Measurements from ENCODE around the gene GRXCR2. TPM values are rescaled to one million over a fixed set of nuclear protein-coding genes. Genes with fewer than 3 reads are reported as not detected.
A peak's percentile ranks its signal among the peaks of the same experiment; 100 is the strongest.
"Not testable (repeated sequence)": the region's sequence is repeated elsewhere in the genome, so short reads cannot be mapped to it uniquely, and the experiment has no call there.

Gene GRXCR2
- total RNA-seq, 1 experiment from 2014 or later: not detected

DNA sequence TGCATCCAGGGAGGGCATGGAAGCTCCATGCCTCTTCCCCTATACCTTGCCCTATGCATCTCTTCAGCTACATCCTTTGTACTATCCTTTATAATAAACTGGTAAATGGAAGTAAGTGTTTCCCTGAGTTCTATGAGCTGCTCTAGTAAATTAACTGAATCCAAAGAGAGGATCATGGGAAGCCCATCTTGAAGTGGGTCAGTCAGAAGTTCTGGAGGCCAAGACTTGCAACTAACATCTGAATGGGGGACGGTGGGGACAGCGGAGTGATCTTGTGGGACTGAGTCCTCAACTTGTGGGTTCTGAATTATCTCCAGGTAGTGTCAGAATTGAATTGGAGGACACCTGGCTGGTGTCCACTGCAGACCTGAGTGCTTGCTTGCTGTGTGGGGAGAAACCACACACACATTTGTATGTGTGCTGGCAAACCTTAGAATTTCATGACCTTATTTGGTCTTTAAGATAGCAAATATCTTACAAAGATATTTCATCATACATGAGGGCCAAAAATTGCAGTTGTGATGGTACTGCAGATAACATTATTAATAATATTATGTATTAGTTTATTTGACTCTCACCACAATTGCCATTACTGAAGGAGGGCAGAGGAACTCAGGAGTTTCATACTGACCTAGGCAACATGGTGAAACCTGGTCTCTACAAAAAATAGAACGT, 32.2 kb downstream of the GRXCR2 start:
- intact Hi-C loops (cut with micrococcal nuclease; ENCODE audit: unreplicated experiment): no loop called here
- no peak for TF ChIP-seq CTCF (IDR thresholded peaks at IDR 0.05)
- no peak for TF ChIP-seq SIN3A (IDR thresholded peaks at IDR 0.05; ENCODE audit: borderline replicate concordance, insufficient read depth, low read depth, low read length)
- no peak for TF ChIP-seq POLR2AphosphoS5 (IDR thresholded peaks at IDR 0.05; ENCODE audit: low read depth, low read length)
- TF ChIP-seq TCF7L2 (IDR thresholded peaks at IDR 0.05; ENCODE audit: low read depth, low read length): no peak
- no peak for TF ChIP-seq REST (IDR thresholded peaks at IDR 0.05; ENCODE audit: insufficient read depth in 1 of 2, low read depth in 2 of 2, low read length in 1 of 2)
- DNase-seq (ENCODE audit: low read depth, low spot score): no peak
- Histone ChIP-seq H3K27ac (ENCODE audit: low read length) (no peak overlapping the region), H3K27me3 (ENCODE audit: control insufficient read depth, insufficient read depth, low read length) (no peaks in the 10 kb centered on the region), H3K36me3 (ENCODE audit: control insufficient read depth, insufficient read depth, low read length) (no peaks in the 10 kb centered on the region), H3K9me3 (ENCODE audit: control insufficient read depth, insufficient read depth, low read depth, low read length) (no peaks in the 10 kb centered on the region), H3K4me3 (ENCODE audit: low read depth in 2 of 2, low read length in 2 of 2) (no peak overlapping the region), H3K4me1 (ENCODE audit: control insufficient read depth, insufficient read depth, low read length) (peaks cover 4% of the 10 kb centered on the region)
- ChIA-PET CTCF (no interaction called here), POLR2A (interaction anchor here (0.8 kb wide), 1 partner anchor 23 kb away, joined by 3 read pairs; no protein-coding TSS in a partner anchor)
- no TSS peak for BruUV-seq (replicated peaks)
- in situ Hi-C loops (cut with HindIII; ENCODE audit: low pct_unique_long_range_greater_than_20kb, low sequenced_read_pairs): no loop called here
- no peak for ATAC-seq

GRCh38 chr5:145838276-145838675, 34.5 kb downstream of the GRXCR2 start:
- TF ChIP-seq TCF7L2 (IDR thresholded peaks at IDR 0.05; ENCODE audit: low read depth, low read length) (no peak), CTCF (IDR thresholded peaks at IDR 0.05) (no peak)
- DNase-seq (ENCODE audit: low read depth, low spot score) (no peak), ATAC-seq (no peak)
- in situ Hi-C loops (cut with HindIII; ENCODE audit: low pct_unique_long_range_greater_than_20kb, low sequenced_read_pairs) (no loop called here), intact Hi-C loops (cut with micrococcal nuclease; ENCODE audit: unreplicated experiment) (loop anchor here (5.0 kb wide), 1 partner anchor 99 kb away; the partner anchor contains the start of gene SH3RF2)
- Histone ChIP-seq H3K27me3 (ENCODE audit: control insufficient read depth, insufficient read depth, low read length) (no peaks in the 10 kb centered on the region), H3K4me1 (ENCODE audit: control insufficient read depth, insufficient read depth, low read length) (peaks cover 17% of the 10 kb centered on the region), H3K4me3 (ENCODE audit: low read depth in 2 of 2, low read length in 2 of 2) (no peak overlapping the region), H3K36me3 (ENCODE audit: control insufficient read depth, insufficient read depth, low read length) (no peaks in the 10 kb centered on the region), H3K9me3 (ENCODE audit: control insufficient read depth, insufficient read depth, low read depth, low read length) (no peaks in the 10 kb centered on the region), H3K27ac (ENCODE audit: low read length) (no peak overlapping the region)
- CTCF ChIA-PET: no interaction called here
- BruUV-seq (replicated peaks): no TSS peak
- POLR2A ChIA-PET: no interaction called here

DNA sequence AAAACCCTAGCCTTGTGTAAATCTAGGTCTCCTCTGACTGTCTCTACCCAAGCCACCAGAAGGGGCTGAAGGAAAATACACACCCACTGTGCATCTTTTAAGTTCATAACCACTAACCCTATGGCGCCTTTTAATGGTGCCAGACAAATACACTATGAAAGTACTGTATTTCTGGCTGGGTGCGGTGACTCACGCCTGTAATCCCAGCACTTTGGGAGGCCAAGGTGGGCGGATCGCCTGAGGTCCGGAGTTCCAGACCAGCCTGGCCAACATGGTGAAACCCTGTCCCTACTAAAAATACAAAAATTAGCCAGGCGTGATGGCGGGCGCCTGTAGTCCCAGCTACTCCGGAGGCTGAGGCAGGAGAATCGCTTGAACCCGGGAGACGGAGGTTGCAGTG, 36.6 kb downstream of the GRXCR2 start:
- in situ Hi-C loops (cut with HindIII; ENCODE audit: low pct_unique_long_range_greater_than_20kb, low sequenced_read_pairs); H3K36me3 ChIP-seq (ENCODE audit: control insufficient read depth, insufficient read depth, low read length); H3K27me3 ChIP-seq (ENCODE audit: control insufficient read depth, insufficient read depth, low read length); BruUV-seq (replicated peaks); H3K9me3 ChIP-seq (ENCODE audit: control insufficient read depth, insufficient read depth, low read depth, low read length); ATAC-seq; DNase-seq (ENCODE audit: low read depth, low spot score): not testable (repeated sequence)
- H3K4me3 ChIP-seq (ENCODE audit: low read depth in 2 of 2, low read length in 2 of 2): peak overlapping the region in 1 of 2 experiments; percentile 96; a peak in 2 of 4 replicates
- intact Hi-C loops (cut with micrococcal nuclease; ENCODE audit: unreplicated experiment): loop anchor here (5.0 kb wide), 1 partner anchor 101 kb away; the partner anchor contains the start of gene SH3RF2
- ChIA-PET POLR2A (interaction anchor here (0.6 kb wide), 1 partner anchor 14 kb away, joined by 6 read pairs; no protein-coding TSS in a partner anchor), CTCF (interaction anchor here (1.1 kb wide), 1 partner anchor 52 kb away, joined by 3 read pairs; no protein-coding TSS in a partner anchor)
- peaks cover 19% of the 10 kb centered on the region for H3K4me1 ChIP-seq (ENCODE audit: control insufficient read depth, insufficient read depth, low read length)
- H3K27ac ChIP-seq (ENCODE audit: low read length): peak overlapping the region; percentile 89
